HEK293 (cell line): ENCODE results near the gene VPS35L.
A peak's percentile ranks its signal among the peaks of the same experiment; 100 is the strongest.

Experiments used
- PRDM1 ChIP-seq: fragments of 450-650 bp; formaldehyde crosslinking; IDR thresholded peaks from 2 replicates; pipeline ENCODE4; 2016; ENCODE audit warnings: missing biosample characterization, missing genetic modification characterization
- ZBTB1 ChIP-seq: fragments of 450-650 bp; formaldehyde crosslinking; IDR thresholded peaks from 2 replicates; pipeline ENCODE4 v1.5.1; 2016; ENCODE audit warnings: missing biosample characterization, missing genetic modification characterization
- ZNF548 ChIP-seq: fragments of 450-650 bp; formaldehyde crosslinking; IDR thresholded peaks from 2 replicates; pipeline ENCODE4 v1.5.1; 2016; ENCODE audit warnings: missing biosample characterization, missing genetic modification characterization
- TF ChIP-seq, protein P1 (sequence below): fragments of 450-650 bp; formaldehyde crosslinking; IDR thresholded peaks from 2 replicates; pipeline ENCODE4 v1.5.1; 2016; ENCODE audit warnings: missing biosample characterization, missing genetic modification characterization
- TF ChIP-seq, protein P2 (sequence below): fragments of 450-650 bp; formaldehyde crosslinking; IDR thresholded peaks from 2 replicates; pipeline ENCODE4 v1.5.1; 2016; ENCODE audit warnings: missing biosample characterization, missing genetic modification characterization
- TF ChIP-seq, protein P3 (sequence below): fragments of 450-650 bp; formaldehyde crosslinking; IDR thresholded peaks from 2 replicates; pipeline ENCODE4 v1.5.1; 2016; ENCODE audit warnings: missing biosample characterization, missing genetic modification characterization

DNA sequence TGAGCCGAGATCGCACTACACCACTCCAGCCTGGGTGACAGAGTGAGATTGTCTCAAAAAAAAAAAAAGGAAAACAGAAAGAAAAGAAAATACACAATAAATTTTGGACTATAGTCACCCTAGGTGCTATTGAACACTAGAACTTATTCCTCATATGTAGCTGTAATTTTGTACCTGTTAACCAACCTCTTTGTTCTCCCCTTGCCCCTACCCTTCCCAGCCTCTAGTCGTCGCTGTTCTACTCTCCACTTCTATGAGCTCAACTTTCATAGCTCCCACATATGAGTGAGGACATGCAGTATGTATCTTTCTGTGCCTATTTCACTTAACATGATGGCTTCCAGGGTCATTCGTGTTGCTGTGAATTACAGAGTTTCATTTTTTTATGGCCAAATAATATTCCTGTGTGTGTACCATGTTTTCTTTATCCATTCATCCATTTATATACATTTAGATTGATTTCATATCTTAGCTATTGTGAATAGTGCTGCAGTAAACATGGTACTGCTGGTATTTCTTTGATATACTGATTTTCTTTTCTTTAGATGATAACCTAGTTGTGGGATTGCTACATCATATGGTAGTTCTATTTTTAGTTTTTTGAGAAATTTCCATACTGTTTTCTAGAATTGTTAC lies 28.3 kb downstream of the VPS35L start:
- TF ChIP-seq PRDM1 (no peak), ZBTB1 (tag by site-specific recombination) (no peak), ZNF548 (no peak)
- TF ChIP-seq, protein P1, sequence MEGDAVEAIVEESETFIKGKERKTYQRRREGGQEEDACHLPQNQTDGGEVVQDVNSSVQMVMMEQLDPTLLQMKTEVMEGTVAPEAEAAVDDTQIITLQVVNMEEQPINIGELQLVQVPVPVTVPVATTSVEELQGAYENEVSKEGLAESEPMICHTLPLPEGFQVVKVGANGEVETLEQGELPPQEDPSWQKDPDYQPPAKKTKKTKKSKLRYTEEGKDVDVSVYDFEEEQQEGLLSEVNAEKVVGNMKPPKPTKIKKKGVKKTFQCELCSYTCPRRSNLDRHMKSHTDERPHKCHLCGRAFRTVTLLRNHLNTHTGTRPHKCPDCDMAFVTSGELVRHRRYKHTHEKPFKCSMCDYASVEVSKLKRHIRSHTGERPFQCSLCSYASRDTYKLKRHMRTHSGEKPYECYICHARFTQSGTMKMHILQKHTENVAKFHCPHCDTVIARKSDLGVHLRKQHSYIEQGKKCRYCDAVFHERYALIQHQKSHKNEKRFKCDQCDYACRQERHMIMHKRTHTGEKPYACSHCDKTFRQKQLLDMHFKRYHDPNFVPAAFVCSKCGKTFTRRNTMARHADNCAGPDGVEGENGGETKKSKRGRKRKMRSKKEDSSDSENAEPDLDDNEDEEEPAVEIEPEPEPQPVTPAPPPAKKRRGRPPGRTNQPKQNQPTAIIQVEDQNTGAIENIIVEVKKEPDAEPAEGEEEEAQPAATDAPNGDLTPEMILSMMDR (tag by site-specific recombination) = peak; percentile 55; the same call in 1 of the 2 replicates
- TF ChIP-seq, protein P2, sequence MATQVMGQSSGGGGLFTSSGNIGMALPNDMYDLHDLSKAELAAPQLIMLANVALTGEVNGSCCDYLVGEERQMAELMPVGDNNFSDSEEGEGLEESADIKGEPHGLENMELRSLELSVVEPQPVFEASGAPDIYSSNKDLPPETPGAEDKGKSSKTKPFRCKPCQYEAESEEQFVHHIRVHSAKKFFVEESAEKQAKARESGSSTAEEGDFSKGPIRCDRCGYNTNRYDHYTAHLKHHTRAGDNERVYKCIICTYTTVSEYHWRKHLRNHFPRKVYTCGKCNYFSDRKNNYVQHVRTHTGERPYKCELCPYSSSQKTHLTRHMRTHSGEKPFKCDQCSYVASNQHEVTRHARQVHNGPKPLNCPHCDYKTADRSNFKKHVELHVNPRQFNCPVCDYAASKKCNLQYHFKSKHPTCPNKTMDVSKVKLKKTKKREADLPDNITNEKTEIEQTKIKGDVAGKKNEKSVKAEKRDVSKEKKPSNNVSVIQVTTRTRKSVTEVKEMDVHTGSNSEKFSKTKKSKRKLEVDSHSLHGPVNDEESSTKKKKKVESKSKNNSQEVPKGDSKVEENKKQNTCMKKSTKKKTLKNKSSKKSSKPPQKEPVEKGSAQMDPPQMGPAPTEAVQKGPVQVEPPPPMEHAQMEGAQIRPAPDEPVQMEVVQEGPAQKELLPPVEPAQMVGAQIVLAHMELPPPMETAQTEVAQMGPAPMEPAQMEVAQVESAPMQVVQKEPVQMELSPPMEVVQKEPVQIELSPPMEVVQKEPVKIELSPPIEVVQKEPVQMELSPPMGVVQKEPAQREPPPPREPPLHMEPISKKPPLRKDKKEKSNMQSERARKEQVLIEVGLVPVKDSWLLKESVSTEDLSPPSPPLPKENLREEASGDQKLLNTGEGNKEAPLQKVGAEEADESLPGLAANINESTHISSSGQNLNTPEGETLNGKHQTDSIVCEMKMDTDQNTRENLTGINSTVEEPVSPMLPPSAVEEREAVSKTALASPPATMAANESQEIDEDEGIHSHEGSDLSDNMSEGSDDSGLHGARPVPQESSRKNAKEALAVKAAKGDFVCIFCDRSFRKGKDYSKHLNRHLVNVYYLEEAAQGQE (tag by site-specific recombination) = no peak
- TF ChIP-seq, protein P3, sequence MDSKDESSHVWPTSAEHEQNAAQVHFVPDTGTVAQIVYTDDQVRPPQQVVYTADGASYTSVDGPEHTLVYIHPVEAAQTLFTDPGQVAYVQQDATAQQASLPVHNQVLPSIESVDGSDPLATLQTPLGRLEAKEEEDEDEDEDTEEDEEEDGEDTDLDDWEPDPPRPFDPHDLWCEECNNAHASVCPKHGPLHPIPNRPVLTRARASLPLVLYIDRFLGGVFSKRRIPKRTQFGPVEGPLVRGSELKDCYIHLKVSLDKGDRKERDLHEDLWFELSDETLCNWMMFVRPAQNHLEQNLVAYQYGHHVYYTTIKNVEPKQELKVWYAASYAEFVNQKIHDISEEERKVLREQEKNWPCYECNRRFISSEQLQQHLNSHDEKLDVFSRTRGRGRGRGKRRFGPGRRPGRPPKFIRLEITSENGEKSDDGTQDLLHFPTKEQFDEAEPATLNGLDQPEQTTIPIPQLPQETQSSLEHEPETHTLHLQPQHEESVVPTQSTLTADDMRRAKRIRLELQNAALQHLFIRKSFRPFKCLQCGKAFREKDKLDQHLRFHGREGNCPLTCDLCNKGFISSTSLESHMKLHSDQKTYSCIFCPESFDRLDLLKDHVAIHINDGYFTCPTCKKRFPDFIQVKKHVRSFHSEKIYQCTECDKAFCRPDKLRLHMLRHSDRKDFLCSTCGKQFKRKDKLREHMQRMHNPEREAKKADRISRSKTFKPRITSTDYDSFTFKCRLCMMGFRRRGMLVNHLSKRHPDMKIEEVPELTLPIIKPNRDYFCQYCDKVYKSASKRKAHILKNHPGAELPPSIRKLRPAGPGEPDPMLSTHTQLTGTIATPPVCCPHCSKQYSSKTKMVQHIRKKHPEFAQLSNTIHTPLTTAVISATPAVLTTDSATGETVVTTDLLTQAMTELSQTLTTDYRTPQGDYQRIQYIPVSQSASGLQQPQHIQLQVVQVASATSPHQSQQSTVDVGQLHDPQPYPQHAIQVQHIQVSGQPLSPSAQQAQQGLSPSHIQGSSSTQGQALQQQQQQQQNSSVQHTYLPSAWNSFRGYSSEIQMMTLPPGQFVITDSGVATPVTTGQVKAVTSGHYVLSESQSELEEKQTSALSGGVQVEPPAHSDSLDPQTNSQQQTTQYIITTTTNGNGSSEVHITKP (tag by site-specific recombination) = no peak
